ENCODE results near the gene PARG. TPM values are rescaled to one million over a fixed set of nuclear protein-coding genes. Genes with fewer than 3 reads are reported as not detected.

PARG gene
- total and polyA plus RNA-seq, 9 of the 15 experiments (the other 6 are each of a cell fraction or from before 2014, with no cell fraction given) = 8.5 to 49.9 (median 28.8) TPM

DNA sequence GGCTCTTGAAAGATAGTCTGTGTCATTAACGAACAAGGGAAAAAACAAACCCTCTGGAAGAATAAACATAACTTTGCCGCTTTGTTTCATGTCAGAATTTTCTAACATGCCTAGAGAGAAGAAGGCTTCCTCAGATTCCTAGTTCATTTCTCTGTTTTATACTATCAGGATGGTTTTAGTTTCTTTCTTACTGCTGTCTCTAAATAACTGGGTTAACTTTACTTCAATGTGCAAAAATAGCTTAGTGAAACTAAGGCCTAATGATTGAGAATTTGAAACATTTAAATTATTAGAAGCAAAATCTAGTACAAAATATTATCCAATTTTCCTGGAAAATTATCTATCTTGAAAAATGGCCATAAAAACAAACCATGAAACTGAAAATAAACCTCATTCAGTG is 107.6 kb downstream of the PARG start:
- no peak overlapping the region for H2AFZ ChIP-seq (ENCODE audit: low read depth, low read length)
- H4K20me1 ChIP-seq (replicated peaks; ENCODE audit: control insufficient read depth, insufficient read depth, low read length) = no peaks in the 10 kb centered on the region
- intact Hi-C loops (cut with micrococcal nuclease) (no loop called here), in situ Hi-C loops (cut with MboI) (no loop called here)
- H3K9me3 ChIP-seq (replicated peaks; ENCODE audit: control insufficient read depth, insufficient read depth, low read depth, low read length) = no peaks in the 10 kb centered on the region
- H3K4me1 ChIP-seq (replicated peaks in 1 of 2; ENCODE audit: control insufficient read depth in 2 of 2, insufficient read depth in 2 of 2, low read length in 2 of 2) = no peaks in the 10 kb centered on the region
- no peak overlapping the region for H3K4me3 ChIP-seq
- no peaks in the 10 kb centered on the region for H3K79me2 ChIP-seq (ENCODE audit: control insufficient read depth, insufficient read depth, low read length)
- ChIA-PET POLR2A (interaction anchor here (0.6 to 1.2 kb wide), 3 partner anchors 10 to 24 kb away, joined by 3 to 4 read pairs (median 4); no protein-coding TSS in a partner anchor), CTCF (ENCODE audit: low intra/inter-chr PET ratio) (no interaction called here)
- DNase-seq (ENCODE audit: extremely low read depth in 1 of 4, low spot score in 3 of 4) (no peak), FAIRE-seq (no peak), ATAC-seq (no peak)
- peaks cover 50% of the 10 kb centered on the region for H3K36me3 ChIP-seq (ENCODE audit: control insufficient read depth, insufficient read depth, low read length)
- no peak overlapping the region for H3K4me2 ChIP-seq (ENCODE audit: insufficient read depth, low read length)
- no peak overlapping the region for H3K27ac ChIP-seq (ENCODE audit: extremely low read depth, low read depth, low read length)
- no peaks in the 10 kb centered on the region for H3K9me1 ChIP-seq (ENCODE audit: control insufficient read depth, insufficient read depth, low read length)
- WGBS (ENCODE audit: insufficient coverage, low coverage, missing lambda C conversion rate) = 87% methylated on average over 2 of the region's 2 CpGs
- TF ChIP-seq YBX1 (IDR thresholded peaks at IDR 0.05) (no peak), EZH2 (IDR thresholded peaks at IDR 0.05; ENCODE audit: borderline replicate concordance, low read depth, low read length) (no peak)
- TF ChIP-seq, protein P1, sequence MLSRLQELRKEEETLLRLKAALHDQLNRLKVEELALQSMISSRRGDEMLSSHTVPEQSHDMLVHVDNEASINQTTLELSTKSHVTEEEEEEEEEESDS (CRISPR knock-in tag; IDR thresholded peaks at IDR 0.05) = no peak
- H3K9ac ChIP-seq (ENCODE audit: insufficient read depth in 1 of 2, low read depth in 2 of 2, low read length in 2 of 2) = no peak overlapping the region
- H3K27me3 ChIP-seq (ENCODE audit: control insufficient read depth in 2 of 2, insufficient read depth in 2 of 2, low read length in 2 of 2) = no peaks in the 10 kb centered on the region
- no TSS peak for BruUV-seq (replicated peaks)

DNA sequence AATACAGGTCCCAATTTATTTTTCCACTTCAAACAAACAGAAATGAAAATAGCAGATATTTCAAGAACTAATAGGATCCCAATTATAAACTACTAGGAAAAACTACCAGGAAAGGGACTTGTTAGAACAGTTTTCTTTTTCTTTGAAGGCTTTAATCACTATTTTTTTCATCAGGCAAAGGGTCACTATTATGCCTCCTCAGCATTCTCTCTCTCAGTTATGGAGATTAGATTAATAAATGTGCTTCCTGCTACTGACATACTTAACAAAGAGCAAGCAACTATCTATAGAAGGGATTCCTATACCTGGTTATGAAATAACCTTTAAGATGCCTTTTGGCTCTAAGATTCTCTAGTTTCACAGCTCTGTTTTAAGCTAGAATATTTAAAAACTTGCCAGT is 108.7 kb downstream of the PARG start:
- Histone ChIP-seq H3K4me3 (no peak overlapping the region), H3K9me3 (replicated peaks; ENCODE audit: control insufficient read depth, insufficient read depth, low read depth, low read length) (no peaks in the 10 kb centered on the region), H3K79me2 (ENCODE audit: control insufficient read depth, insufficient read depth, low read length) (no peaks in the 10 kb centered on the region), H3K27ac (ENCODE audit: extremely low read depth, low read depth, low read length) (no peak overlapping the region), H3K36me3 (ENCODE audit: control insufficient read depth, insufficient read depth, low read length) (peaks cover 42% of the 10 kb centered on the region), H3K9me1 (ENCODE audit: control insufficient read depth, insufficient read depth, low read length) (no peaks in the 10 kb centered on the region), H3K27me3 (ENCODE audit: control insufficient read depth in 2 of 2, insufficient read depth in 2 of 2, low read length in 2 of 2) (no peaks in the 10 kb centered on the region), H2AFZ (ENCODE audit: low read depth, low read length) (no peak overlapping the region), H3K4me2 (ENCODE audit: insufficient read depth, low read length) (no peak overlapping the region), H4K20me1 (replicated peaks; ENCODE audit: control insufficient read depth, insufficient read depth, low read length) (no peaks in the 10 kb centered on the region), H3K9ac (ENCODE audit: insufficient read depth in 1 of 2, low read depth in 2 of 2, low read length in 2 of 2) (no peak overlapping the region), H3K4me1 (replicated peaks in 1 of 2; ENCODE audit: control insufficient read depth in 2 of 2, insufficient read depth in 2 of 2, low read length in 2 of 2) (no peaks in the 10 kb centered on the region)
- DNase-seq (ENCODE audit: extremely low read depth in 1 of 4, low spot score in 3 of 4) (no peak), FAIRE-seq (no peak), ATAC-seq (no peak)
- BruUV-seq (replicated peaks) = no TSS peak
- POLR2A ChIA-PET = interaction anchor here (1.2 kb wide), 2 partner anchors 9 to 23 kb away, joined by 3 to 4 read pairs; no protein-coding TSS in a partner anchor
- CTCF ChIA-PET (ENCODE audit: low intra/inter-chr PET ratio) = no interaction called here
- intact Hi-C loops (cut with micrococcal nuclease) (no loop called here), in situ Hi-C loops (cut with MboI) (no loop called here)
- peak; percentile 57 for TF ChIP-seq C11orf30 (IDR thresholded peaks at IDR 0.05; ENCODE audit: low read depth)
- no peak for TF ChIP-seq JUND (IDR thresholded peaks at IDR 0.05; ENCODE audit: borderline replicate concordance, low read depth, low read length)
- no peak for TF ChIP-seq JUND (tag; IDR thresholded peaks at IDR 0.05; ENCODE audit: borderline replicate concordance, low read depth, low read length)
- no peak for TF ChIP-seq KDM4B (IDR thresholded peaks at IDR 0.05; ENCODE audit: borderline replicate concordance in 2 of 2, low read depth in 1 of 2)
- TF ChIP-seq MAFG (tag; conservative IDR thresholded peaks at IDR 0.05) = 0 out of 2 replicates have a peak, but pooled peaks have one; percentile 13
- TF ChIP-seq ZNF316 (IDR thresholded peaks at IDR 0.05) = peak; percentile 65
- TF ChIP-seq TCFL5 (CRISPR knock-in tag; conservative IDR thresholded peaks at IDR 0.05) = no peak

Data from K562 (cell line).